DND-41 (cell line): ENCODE data around the gene CLDN9.

Experiments
- EZH2 ChIP-seq: IDR thresholded peaks from 3 replicates; pipeline ENCODE4 v1.6.1; 2012; ENCODE audit warnings: borderline replicate concordance, low read depth, mild to moderate bottlenecking, moderate library complexity, low read length, inconsistent platforms; ENCODE audit not compliant: severe bottlenecking
- TF ChIP-seq, protein P1 (sequence below): IDR thresholded peaks from 2 replicates; pipeline ENCODE4 v1.5.1; 2012; ENCODE audit warnings: borderline replicate concordance, low read length, moderate library complexity, mild to moderate bottlenecking; ENCODE audit not compliant: poor library complexity, severe bottlenecking; ENCODE audit errors: extremely low read depth

DNA sequence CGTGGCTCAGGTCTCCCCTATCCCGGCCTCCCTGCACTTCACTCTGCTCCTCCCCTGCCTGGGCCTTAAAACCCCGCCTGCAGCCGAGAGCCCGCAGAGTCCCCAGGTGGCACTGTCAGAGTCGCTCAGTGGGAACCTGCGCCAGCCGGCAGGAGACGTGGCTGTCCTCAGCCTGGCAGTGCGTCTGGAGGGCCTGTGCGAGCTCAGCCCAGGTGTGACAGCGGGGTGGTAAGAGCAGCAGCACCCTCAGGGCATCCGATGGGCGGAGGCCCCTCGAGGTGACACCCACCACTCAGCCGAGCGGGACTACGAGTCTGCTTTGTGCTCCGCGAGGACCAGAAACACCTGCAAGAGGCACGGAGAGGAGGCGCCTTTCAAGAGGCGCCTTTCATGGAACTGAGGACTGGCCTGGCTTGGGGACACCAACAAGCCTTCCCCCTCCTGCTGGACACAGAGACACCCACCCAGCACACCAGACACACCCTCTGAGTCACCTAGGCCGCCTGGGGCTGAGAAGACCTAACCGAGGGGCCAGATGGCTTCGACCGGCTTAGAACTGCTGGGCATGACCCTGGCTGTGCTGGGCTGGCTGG is at the start of gene CLDN9:
- TF ChIP-seq, protein P1, sequence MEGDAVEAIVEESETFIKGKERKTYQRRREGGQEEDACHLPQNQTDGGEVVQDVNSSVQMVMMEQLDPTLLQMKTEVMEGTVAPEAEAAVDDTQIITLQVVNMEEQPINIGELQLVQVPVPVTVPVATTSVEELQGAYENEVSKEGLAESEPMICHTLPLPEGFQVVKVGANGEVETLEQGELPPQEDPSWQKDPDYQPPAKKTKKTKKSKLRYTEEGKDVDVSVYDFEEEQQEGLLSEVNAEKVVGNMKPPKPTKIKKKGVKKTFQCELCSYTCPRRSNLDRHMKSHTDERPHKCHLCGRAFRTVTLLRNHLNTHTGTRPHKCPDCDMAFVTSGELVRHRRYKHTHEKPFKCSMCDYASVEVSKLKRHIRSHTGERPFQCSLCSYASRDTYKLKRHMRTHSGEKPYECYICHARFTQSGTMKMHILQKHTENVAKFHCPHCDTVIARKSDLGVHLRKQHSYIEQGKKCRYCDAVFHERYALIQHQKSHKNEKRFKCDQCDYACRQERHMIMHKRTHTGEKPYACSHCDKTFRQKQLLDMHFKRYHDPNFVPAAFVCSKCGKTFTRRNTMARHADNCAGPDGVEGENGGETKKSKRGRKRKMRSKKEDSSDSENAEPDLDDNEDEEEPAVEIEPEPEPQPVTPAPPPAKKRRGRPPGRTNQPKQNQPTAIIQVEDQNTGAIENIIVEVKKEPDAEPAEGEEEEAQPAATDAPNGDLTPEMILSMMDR: no peak
- TF ChIP-seq EZH2: no peak
